ENCODE data around the gene GALNT9. TPM values are rescaled to one million over a fixed set of nuclear protein-coding genes. Genes with fewer than 3 reads are reported as not detected.

The GALNT9 gene
- total RNA-seq, 1 donor from 2014 or later: 1.6 TPM

DNA sequence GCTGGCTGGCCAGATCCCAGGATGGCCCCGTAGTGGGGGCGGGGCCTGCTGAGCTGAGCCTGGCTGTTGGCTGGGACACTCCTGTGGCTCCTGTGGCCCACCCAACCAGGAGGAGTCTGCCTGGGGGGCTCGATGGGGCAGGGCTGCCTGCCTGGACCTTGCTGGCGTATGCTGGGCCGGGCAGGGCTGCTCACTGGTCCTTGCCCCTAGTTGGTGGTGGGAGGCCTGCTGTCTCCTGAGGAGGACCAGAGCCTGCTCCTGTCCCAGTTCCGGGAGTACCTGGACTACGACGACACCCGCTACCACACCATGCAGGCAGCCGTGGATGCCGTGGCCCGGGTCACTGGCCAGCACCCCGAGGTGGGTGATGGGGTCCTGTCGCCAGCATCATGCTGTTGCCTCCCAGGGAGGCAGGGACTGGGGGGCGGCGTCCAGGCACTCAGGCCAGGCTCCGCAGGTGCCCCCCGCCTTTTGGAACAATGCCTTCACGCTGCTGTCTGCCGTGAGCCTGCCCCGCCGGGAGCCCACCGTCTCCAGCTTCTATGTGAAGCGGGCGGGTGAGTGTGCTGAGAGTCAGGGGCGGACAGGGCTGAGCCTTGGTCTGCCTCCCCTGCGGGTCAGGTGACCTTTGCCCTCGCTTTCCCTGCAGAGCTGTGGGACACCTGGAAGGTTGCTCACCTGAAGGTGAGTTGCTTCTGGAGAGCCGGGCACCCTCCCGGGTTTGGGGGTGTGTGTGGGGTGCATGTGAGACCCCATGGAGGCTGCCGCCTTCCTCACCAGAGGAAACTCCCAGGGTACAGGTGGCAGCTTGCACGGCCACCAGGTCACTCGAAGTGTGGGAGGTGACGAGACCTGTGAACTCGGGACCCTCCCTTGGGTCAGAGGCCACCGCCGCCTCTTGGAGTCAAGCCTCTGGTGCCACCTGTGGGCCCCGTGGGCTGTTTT, 181.7 kb downstream of the GALNT9 start:
- peak; percentile 69 for DNase-seq (ENCODE audit: extremely low spot score, unreplicated experiment)
- Mint-ChIP-seq H3K27me3 (no peaks in the 10 kb centered on the region), H3K4me1 (ENCODE audit: unreplicated experiment) (peaks cover 11% of the 10 kb centered on the region), H3K36me3 (peaks cover 3% of the 10 kb centered on the region), H3K9me3 (no peaks in the 10 kb centered on the region), H3K27ac (no peak overlapping the region), H3K4me3 (no peak overlapping the region)
- TF ChIP-seq, protein P1, sequence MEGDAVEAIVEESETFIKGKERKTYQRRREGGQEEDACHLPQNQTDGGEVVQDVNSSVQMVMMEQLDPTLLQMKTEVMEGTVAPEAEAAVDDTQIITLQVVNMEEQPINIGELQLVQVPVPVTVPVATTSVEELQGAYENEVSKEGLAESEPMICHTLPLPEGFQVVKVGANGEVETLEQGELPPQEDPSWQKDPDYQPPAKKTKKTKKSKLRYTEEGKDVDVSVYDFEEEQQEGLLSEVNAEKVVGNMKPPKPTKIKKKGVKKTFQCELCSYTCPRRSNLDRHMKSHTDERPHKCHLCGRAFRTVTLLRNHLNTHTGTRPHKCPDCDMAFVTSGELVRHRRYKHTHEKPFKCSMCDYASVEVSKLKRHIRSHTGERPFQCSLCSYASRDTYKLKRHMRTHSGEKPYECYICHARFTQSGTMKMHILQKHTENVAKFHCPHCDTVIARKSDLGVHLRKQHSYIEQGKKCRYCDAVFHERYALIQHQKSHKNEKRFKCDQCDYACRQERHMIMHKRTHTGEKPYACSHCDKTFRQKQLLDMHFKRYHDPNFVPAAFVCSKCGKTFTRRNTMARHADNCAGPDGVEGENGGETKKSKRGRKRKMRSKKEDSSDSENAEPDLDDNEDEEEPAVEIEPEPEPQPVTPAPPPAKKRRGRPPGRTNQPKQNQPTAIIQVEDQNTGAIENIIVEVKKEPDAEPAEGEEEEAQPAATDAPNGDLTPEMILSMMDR (conservative IDR thresholded peaks at IDR 0.05): no peak

DNA sequence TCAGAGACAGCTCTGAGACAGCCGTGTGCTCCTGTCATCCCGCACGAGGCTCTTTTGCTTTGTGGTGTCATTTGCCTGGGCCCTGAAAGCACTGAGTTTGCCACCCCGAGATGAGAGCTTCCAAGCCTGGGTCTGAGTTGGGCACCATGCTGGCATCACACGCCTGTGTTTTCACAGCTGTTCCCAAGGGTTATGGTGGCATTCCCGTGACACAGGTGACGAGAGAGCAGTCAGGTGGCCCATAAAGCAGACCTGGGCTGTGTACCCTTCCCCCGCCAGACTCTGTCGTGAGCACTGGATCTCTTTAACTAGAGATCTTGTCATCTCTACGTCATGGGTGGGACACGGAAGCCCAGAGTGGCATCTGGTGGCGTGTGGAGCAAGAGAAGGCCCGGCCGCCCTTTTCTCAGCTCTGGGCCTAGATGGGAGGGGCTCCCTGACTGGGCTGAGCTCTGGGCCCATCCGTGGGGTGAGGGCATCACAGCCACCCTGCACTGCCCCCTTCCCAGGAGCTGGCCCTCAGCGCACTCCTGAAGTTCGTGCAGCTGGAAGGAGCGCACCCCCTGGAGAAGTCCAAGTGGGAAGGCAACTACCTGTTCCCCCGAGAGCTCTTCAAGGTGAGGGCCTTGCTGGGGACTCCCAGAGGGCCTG, 182.5 kb downstream of the GALNT9 start:
- TF ChIP-seq, protein P1 (conservative IDR thresholded peaks at IDR 0.05): no peak
- Mint-ChIP-seq H3K9me3 (no peaks in the 10 kb centered on the region), H3K27me3 (no peaks in the 10 kb centered on the region), H3K4me3 (peak overlapping the region; percentile 94), H3K4me1 (ENCODE audit: unreplicated experiment) (peaks cover 11% of the 10 kb centered on the region), H3K36me3 (peaks cover 3% of the 10 kb centered on the region), H3K27ac (no peak overlapping the region)
- DNase-seq (ENCODE audit: extremely low spot score, unreplicated experiment): no peak

Other genes starting within 250 kb of the GALNT9 start
- gene DDX51, start 185.3 kb downstream of the GALNT9 start, total RNA-seq (ENCODE audit: low replicate concordance): 22.1 and 30.5 TPM in 2 replicates
- 23.9 and 27.8 TPM in 2 replicates for gene NOC4L, start 185.1 kb downstream of the GALNT9 start, total RNA-seq (ENCODE audit: low replicate concordance)
- 108 TPM in 2 replicates for gene FBRSL1, start 160.6 kb upstream of the GALNT9 start, total RNA-seq (ENCODE audit: low replicate concordance)